GM20000 (cell line): Measurements from ENCODE around the gene SLC17A9.

Source experiments
- DNase-seq: peaks from one replicate; pipeline ENCODE4 v3.0.0; 2012; ENCODE audit warnings: low spot score
- TF ChIP-seq, protein P1 (sequence below): IDR thresholded peaks from 2 replicates; pipeline ENCODE4 v1.5.1; 2012; ENCODE audit warnings: mild to moderate bottlenecking, control low read depth; ENCODE audit errors: extremely low read depth, missing control alignments

The SLC17A9 gene

DNA sequence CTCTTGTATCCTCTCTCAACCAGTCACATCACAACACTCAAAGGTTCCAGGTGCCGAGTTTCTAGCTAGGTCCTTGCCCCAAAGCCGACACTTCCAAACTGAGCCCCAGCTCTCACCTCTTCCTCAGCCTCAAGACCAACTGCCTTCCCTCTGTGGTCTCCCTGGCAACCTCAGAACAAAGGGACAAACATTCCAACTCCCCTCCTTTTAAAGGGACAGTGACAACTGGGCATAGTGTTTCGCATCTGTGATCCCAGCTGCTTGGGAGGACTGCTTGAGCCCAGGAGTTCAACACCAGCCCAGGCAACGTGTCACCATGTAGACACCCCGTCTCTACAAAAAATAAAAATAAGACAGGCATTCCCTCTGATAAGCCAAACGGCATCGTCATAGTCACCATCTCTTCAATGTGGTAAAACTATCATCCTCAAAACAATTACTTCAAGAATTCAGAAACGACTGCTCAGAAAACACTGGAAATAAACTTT lies 37.5 kb upstream of the SLC17A9 start:
- TF ChIP-seq, protein P1, sequence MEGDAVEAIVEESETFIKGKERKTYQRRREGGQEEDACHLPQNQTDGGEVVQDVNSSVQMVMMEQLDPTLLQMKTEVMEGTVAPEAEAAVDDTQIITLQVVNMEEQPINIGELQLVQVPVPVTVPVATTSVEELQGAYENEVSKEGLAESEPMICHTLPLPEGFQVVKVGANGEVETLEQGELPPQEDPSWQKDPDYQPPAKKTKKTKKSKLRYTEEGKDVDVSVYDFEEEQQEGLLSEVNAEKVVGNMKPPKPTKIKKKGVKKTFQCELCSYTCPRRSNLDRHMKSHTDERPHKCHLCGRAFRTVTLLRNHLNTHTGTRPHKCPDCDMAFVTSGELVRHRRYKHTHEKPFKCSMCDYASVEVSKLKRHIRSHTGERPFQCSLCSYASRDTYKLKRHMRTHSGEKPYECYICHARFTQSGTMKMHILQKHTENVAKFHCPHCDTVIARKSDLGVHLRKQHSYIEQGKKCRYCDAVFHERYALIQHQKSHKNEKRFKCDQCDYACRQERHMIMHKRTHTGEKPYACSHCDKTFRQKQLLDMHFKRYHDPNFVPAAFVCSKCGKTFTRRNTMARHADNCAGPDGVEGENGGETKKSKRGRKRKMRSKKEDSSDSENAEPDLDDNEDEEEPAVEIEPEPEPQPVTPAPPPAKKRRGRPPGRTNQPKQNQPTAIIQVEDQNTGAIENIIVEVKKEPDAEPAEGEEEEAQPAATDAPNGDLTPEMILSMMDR: no peak
- DNase-seq: no peak

DNA sequence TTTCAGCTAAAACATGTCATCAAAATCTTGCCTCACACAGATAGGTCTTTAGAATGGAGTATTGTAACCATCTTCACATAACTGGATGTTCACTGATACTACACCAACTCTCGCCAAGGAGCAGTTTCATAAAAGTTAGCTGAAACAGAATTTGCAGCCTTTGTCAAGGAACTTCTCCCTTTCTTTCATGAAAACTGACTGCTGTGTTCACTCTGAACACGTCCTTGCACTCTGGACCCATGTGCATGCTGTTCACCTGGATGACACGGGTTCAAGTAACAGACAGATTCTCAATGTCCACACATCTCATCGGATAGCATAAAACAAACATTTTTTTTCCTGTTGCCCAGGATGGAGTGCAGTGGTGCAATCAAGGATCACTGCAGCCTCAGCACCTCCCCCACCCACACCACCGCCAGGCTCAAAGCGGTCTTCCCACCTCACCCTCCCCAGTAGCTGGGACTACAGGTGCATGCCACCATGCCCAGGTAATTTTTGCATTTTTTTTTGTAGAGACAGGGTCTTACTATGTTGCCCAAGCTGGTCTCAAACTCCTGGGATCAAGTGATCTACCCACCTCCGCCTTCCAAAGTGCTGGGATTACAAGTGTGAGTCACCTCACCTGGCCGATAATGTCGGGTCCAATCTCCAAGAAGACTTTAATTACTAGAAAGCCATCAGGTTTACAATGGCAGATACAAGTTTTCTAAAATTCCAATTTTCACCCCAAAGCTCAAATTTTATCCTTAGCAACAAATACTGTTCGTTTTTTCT lies 35.6 kb upstream of the SLC17A9 start:
- DNase-seq: no peak
- TF ChIP-seq, protein P1: no peak

DNA sequence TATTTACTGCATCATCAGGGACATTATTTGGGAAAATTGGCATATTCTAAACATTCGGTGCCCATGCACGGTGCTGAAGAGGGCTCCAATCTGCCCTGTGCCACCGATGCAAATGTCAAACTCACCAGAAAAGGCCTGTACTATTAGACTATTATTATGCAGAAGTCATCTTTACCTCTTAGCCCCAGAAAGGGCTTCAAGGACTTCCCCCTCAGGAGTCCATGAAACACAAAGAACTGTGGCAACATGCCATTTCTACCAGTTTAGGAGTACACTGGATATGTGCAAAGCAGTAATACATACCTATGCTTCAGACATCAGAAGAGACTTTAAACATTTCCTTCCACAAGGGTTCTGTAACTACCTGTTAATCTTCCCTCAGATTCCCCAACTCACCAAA lies 34.8 kb upstream of the SLC17A9 start:
- DNase-seq: no peak
- TF ChIP-seq, protein P1: no peak

DNA sequence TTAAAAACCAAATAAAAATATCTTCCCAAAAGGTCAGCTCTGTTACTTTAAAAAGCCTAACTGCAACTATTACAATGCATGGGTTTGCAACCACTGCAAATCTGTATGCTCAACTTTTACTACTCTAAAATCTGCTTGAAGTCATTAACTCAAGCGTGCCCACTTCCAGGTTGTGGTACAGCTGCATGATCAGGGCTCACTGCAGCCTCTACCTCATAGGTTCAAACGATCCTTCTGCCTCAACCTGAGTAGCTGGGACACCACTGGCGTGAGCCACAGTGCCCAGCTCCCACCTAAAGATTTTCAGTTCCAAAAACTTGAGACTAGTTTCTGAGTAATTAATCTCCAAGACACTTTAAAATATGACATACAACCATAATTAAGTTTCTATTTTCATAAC lies 34.4 kb upstream of the SLC17A9 start:
- no peak for DNase-seq
- TF ChIP-seq, protein P1: no peak

DNA sequence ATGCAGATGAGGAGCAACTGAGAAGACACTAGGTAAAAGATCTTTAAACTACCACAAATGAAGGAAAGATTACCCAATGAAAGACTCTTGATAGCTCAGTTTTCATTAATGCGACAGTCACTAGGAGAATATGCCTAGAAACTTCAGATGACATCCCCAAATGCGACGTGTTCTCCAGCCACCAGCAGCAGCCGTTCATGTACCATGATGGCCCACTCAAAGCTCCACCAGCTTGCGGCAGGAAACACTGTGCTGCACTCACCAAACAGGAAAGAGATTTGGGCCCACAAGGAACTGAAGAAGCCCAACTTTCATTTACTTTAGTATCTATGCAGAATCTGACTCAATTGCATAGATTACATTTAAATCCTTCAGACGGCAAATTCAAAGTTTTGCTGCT lies 33.7 kb upstream of the SLC17A9 start:
- DNase-seq: no peak

DNA sequence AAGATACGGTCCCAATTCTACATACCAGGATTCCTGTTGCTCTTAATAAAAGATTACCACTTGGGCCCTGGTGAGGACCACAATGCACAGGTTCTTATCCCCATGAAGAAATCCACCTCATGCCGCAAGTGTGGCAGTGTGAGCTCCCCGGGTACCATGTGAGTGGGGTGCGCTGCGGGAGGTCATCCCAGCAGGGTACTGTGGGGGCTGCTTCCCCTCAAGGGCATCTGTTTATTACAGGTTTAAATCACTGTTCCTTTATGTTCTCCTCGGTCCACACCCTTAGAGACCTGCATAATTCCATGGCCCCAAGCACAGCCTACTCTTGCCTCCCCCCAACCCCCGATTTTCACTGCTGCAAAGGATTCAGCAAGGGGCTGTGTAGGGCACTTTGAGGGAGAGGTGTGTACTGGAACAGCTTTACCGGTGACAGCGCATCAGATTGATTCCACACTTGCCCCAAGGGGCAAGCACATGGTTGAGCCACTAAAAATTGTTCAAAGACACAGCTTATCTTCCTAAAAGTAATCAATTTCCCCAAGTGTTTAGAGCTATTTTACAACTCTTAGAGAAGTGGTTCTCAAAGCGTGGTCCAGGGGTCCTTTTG lies 32.4 kb upstream of the SLC17A9 start:
- TF ChIP-seq, protein P1: no peak
- DNase-seq: no peak

More for the DNA sequence above, 33.7 kb upstream of the SLC17A9 start:
- TF ChIP-seq, protein P1: no peak

DNA sequence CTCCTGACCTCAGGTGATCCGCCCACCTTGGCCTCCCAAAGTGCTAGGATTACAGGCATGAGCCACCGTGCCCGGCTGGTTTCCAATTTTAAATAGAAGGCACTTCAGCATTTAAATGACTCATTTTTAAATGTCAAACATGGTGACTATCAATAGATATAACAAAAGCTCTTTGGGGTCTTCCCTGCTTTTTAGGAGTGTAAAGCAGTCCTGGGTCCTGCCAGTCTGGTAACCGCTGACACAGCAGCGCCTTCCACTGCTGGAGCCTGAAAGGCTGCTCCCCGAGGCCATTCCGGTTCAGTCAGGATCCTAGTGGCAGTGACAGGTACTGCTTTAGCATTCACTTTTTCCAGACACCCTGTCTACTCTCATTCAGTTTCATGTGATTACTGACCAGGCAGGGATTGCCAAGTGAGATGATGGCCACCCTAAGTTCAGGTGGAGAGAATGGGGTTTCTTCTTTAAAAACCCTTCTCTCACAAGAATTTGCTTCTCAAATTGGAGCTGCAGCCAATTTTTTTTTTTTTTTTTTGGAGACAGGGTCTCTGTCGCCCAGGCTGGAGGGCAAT lies 31.3 kb upstream of the SLC17A9 start:
- peak; percentile 55 for DNase-seq
- TF ChIP-seq, protein P1: no peak
